Left lung (tissue), 10 donors: ENCODE data around the gene RABL3. TPM values are rescaled to one million over a fixed set of nuclear protein-coding genes. Genes with fewer than 3 reads are reported as not detected.
"Not testable (repeated sequence)": the region's sequence is repeated elsewhere in the genome, so short reads cannot be mapped to it uniquely, and the experiment has no call there.

Experiments
- ATAC-seq: fragments of 200-7000 bp; cut with Tn5 transposase; one replicate; pipeline ENCODE4 v1.9.1; 2020; ENCODE audit warnings: moderate library complexity
- DNase-seq, 4 donors: peaks; one replicate each; pipeline ENCODE4 v3.0.0-alpha.2; 2013 to 2020
- H3K27ac ChIP-seq, 2 donors: fragments of 200-600 bp; sonication (generic) in 1 of 2; one replicate each; pipeline versions ENCODE4 v1.5.0 to v1.8.0; 2020 to 2021
- H3K27me3 ChIP-seq, 2 donors: fragments of 200-600 bp; sonication (generic) in 1 of 2; one replicate each; pipeline versions ENCODE4 v1.5.0 to v1.8.0; 2020 to 2021
- H3K36me3 ChIP-seq, 2 donors: fragments of 200-600 bp; sonication (generic) in 1 of 2; one replicate each; pipeline versions ENCODE4 v1.5.0 to v1.8.0; 2020 to 2021
- H3K4me1 ChIP-seq, 2 donors: fragments of 200-600 bp; one replicate each; pipeline ENCODE4 v1.8.0; 2021
- H3K4me3 ChIP-seq, 2 donors: fragments of 200-600 bp; sonication (generic) in 1 of 2; one replicate each; pipeline versions ENCODE4 v1.5.0 to v1.8.0; 2020 to 2021; ENCODE audit warnings: mild to moderate bottlenecking in 1 of 2
- H3K9me3 ChIP-seq, 2 donors: fragments of 200-600 bp; sonication (generic) in 1 of 2; one replicate each; pipeline versions ENCODE4 v1.5.0 to v1.8.0; 2020 to 2021
- CTCF ChIP-seq, 2 donors: fragments of 200-600 bp; sonication (generic) in 1 of 2; IDR thresholded peaks; one replicate each; pipeline versions ENCODE4 v1.5.0 to v1.8.0; 2021; ENCODE audit warnings: antibody characterized with exemption in 2 of 2
- intact Hi-C, 2 donors: fragments of 100-400 bp; cut with DNase I; formaldehyde crosslinking; loops; one replicate each; pipeline versions ENCODE4 v1.11.2 to v1.14.2; 2022
- polyA plus RNA-seq, 6 donors: library from polyadenylated mRNA; unstranded; fragments of 120-200 nt; gene quantifications; one replicate each; pipeline ENCODE4 v1.2.1, GENCODE V29; 2013; ENCODE audit not compliant: insufficient read length in 6 of 6
- total RNA-seq, 2 donors: library from RNA; stranded (reverse); fragmentation: NEBNext Ultra II Directional; extraction: Animal tissue kit (Norgen Biotek cat#: 25700); gene quantifications; one replicate each; pipeline ENCODE4 v1.2.1, GENCODE V29; 2021
- donor health status: DM: no; HTN: yes; CAD: no.
- donor health status: DM: no; HTN: no; CAD: no.

The RABL3 gene
- total and polyA plus RNA-seq, 8 donors = 19.0 to 29.2 (median 24.1) TPM

GRCh38 chr3:120641696-120642246 lies 100.5 kb downstream of the RABL3 start:
- Histone ChIP-seq H3K36me3 (no peaks in the 10 kb centered on the region), H3K4me3 (no peak overlapping the region), H3K27me3 (no peaks in the 10 kb centered on the region), H3K9me3 (no peaks in the 10 kb centered on the region), H3K27ac (no peak overlapping the region), H3K4me1 (no peaks in the 10 kb centered on the region)
- TF ChIP-seq CTCF (IDR thresholded peaks at IDR 0.05) = no peak
- ATAC-seq (no peak), DNase-seq (no peak)
- intact Hi-C loops = no loop called here

- Histone ChIP-seq H3K36me3 (no peaks in the 10 kb centered on the region), H3K27me3 (no peaks in the 10 kb centered on the region), H3K4me3 (no peak overlapping the region), H3K27ac (no peak overlapping the region), H3K9me3 (no peaks in the 10 kb centered on the region), H3K4me1 (no peaks in the 10 kb centered on the region)
- no peak for TF ChIP-seq CTCF (IDR thresholded peaks at IDR 0.05)
- ATAC-seq = no peak
- intact Hi-C loops = no loop called here
- no peak for DNase-seq
Observed at GRCh38 chr3:120640231-120640630, 102.1 kb downstream of the RABL3 start.

GRCh38 chr3:120638820-120639219 lies 103.5 kb downstream of the RABL3 start:
- H3K4me1 ChIP-seq, H3K27me3 ChIP-seq, H3K27ac ChIP-seq, H3K9me3 ChIP-seq, ATAC-seq, H3K4me3 ChIP-seq, DNase-seq, intact Hi-C loops, H3K36me3 ChIP-seq: not testable (repeated sequence)

GRCh38 chr3:120637851-120638559 lies 104.3 kb downstream of the RABL3 start:
- no peak for ATAC-seq
- DNase-seq = no peak
- Histone ChIP-seq H3K4me1 (no peaks in the 10 kb centered on the region), H3K36me3 (no peaks in the 10 kb centered on the region), H3K9me3 (no peaks in the 10 kb centered on the region), H3K27ac (no peak overlapping the region), H3K4me3 (no peak overlapping the region), H3K27me3 (no peaks in the 10 kb centered on the region)
- TF ChIP-seq CTCF (IDR thresholded peaks at IDR 0.05) = no peak
- intact Hi-C loops = no loop called here

- no peaks in the 10 kb centered on the region for H3K27me3 ChIP-seq
- intact Hi-C loops = no loop called here
- no peaks in the 10 kb centered on the region for H3K4me1 ChIP-seq
- H3K36me3 ChIP-seq = no peaks in the 10 kb centered on the region
- H3K27ac ChIP-seq = peak overlapping the region; percentile 18 to 55
- ATAC-seq = peak; percentile 86
- no peaks in the 10 kb centered on the region for H3K9me3 ChIP-seq
- no peak for TF ChIP-seq CTCF (IDR thresholded peaks at IDR 0.05)
- no peak overlapping the region for H3K4me3 ChIP-seq
- no peak for DNase-seq
Observed at GRCh38 chr3:120636795-120637401, 105.4 kb downstream of the RABL3 start.

Other genes starting within 250 kb of the RABL3 start
- 100 to 1,000 TPM in 1 of 2 donors, 10 to 100 TPM in 1; 90.4 to 100 TPM for gene NDUFB4, start 146.2 kb downstream of the RABL3 start, total RNA-seq
- gene NDUFB4, start 146.2 kb downstream of the RABL3 start, polyA plus RNA-seq = 100 to 1,000 TPM; 150 to 170 (median 160) TPM
- 1 to 10 TPM; 1.0 to 2.4 TPM for gene HGD, start 60.3 kb downstream of the RABL3 start, total RNA-seq
- 1 to 10 TPM in 3 of 6 donors, under 1 TPM in 3; 0.38 to 1.5 (median 0.95) TPM for gene HGD, start 60.3 kb downstream of the RABL3 start, polyA plus RNA-seq
- 10 to 100 TPM; 14.5 to 21.5 TPM for gene GTF2E1, start 228 bp upstream of the RABL3 start, total RNA-seq
- 10 to 100 TPM; 11.9 to 16.1 (median 13.7) TPM for gene GTF2E1, start 228 bp upstream of the RABL3 start, polyA plus RNA-seq
- gene STXBP5L, start 165.7 kb upstream of the RABL3 start, total RNA-seq = not detected
- gene STXBP5L, start 165.7 kb upstream of the RABL3 start, polyA plus RNA-seq = under 1 TPM; 0.14 to 0.41 (median 0.17) TPM